ENCODE results near the gene SLC9C1.

Gene SLC9C1

GRCh38 chr3:112130638-112130993 is 163.4 kb downstream of the SLC9C1 start:
- no peak for DNase-seq (ENCODE audit: low spot score)

DNA sequence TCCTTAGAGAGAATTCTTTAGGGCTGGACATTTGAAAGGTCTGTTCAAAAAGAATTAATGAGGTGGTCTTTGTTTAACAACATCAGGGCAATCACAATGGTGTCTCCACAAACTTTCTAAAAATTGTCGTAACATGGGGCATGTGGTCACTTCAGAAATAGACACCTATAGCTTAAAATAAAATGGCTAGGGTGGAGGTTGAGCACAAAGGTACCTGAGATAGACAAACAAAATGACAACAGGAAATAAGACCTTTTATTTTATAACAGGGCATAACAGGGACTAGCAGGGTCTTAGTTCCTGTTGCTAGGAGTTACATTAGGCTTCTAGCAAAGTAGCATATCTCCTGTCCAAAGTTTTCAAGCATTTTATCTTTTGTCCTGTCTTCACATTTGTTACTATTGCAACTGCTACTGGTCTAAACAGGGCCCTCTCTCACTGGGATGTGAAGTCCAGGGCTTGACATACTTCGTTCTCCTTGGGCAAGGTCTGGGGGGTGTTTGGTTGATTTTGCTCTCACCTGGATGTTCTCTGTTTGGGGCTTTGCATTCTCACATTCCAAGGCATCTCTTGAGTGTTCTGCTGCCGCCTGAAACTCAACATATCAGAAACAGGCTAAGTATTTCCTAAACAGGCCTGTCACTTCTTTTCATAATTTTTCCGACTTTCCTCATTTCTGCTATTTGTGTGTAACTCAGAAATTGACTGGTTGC is 163.9 kb downstream of the SLC9C1 start:
- no peak for DNase-seq (ENCODE audit: low spot score)

- no peak for DNase-seq (ENCODE audit: low spot score)
These were observed 164.9 kb downstream of the SLC9C1 start for GRCh38 chr3:112128843-112129727.

GRCh38 chr3:112127522-112128494 is 166.2 kb downstream of the SLC9C1 start:
- DNase-seq (ENCODE audit: low spot score): no peak

DNA sequence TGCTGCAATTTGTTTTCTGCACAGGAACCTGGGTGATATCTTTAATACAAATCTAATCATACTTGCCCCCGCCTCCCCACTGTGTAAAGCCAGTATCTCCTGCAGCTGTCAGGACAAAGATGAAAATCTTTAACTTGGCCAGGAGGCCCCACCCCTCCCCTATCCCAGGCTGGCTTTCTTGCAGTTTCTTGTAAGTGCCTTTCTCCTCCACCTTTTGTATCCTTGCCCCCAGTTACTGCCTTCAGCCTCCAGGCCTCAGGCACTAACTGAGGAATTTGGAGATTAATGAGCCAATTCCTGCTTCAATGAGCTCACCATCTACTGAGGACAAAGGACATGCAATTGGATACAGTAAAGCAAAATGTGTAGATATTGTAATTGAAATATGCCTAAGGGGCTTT is 167.5 kb downstream of the SLC9C1 start:
- DNase-seq (ENCODE audit: low spot score): no peak

DNA sequence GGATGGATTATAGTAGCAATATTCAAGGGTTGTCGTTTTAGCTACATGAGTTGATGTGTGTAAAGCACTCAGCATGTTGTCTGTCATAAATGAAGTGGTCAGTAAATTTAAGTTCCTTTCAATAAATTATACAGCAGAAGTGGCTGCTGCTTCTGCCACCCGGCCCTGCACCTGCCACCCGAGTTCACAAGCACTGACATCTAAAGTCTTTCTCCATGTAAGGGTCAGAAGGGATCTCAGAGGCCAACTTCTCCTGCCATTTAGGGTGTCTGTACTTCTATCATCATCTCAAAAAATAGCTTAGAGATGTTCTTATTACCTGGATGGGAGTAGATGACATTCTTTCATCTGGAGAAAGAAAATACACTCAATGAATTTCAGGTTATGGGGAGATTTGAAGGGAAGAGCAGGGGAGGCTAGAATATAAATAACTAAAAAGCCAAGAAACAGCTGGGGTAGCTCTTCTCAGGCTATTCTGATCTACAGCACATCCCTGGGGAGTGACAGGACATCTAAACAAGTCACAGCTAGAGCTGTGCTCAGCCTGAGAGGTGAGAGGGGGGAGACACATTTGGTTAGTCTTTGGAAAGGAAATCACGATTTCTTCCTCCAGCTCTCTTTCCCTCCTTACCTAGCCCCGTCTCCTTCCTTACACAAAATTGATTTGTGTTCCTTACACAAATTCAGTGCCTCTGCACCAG is 169.0 kb downstream of the SLC9C1 start:
- DNase-seq (ENCODE audit: low spot score): no peak

DNA sequence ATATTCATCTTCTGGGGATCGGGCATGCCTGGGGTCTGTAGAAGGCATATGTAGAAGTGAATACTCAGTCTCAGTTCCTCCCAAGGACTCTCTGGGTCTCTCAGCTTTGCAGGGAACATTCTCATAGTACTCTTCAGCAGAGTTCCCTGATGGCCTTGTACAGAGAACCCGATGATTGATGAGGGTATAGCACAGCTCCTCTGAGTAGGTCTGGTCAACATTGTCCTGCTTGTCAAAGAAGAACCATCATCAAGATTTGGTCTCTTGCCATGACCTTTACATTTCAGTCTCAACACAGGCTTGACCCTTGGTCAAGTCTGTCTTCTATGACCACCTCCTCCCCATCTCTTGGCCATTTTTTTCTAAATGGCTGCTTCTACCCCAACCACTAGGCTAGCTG is 170.5 kb downstream of the SLC9C1 start:
- DNase-seq (ENCODE audit: low spot score): no peak

DNA sequence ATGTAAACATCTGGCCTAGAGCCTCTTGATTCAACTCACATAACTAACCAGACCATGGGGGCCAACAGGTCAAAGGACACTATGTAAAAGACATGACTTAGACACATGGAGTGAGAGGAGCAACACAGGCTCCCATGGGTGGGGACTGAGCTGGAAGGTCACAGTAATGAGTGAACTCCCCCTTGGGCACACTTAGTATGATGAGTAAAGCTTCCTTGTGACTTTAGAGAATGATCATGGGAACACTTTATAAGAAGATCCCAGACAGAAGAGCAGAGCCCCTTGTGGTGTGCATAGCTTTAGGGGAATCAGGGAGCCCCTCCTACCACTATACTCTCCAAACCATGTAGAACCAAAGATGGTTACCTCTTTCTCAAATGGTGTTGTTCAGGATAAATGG is 171.1 kb downstream of the SLC9C1 start:
- no peak for DNase-seq (ENCODE audit: low spot score)

DNA sequence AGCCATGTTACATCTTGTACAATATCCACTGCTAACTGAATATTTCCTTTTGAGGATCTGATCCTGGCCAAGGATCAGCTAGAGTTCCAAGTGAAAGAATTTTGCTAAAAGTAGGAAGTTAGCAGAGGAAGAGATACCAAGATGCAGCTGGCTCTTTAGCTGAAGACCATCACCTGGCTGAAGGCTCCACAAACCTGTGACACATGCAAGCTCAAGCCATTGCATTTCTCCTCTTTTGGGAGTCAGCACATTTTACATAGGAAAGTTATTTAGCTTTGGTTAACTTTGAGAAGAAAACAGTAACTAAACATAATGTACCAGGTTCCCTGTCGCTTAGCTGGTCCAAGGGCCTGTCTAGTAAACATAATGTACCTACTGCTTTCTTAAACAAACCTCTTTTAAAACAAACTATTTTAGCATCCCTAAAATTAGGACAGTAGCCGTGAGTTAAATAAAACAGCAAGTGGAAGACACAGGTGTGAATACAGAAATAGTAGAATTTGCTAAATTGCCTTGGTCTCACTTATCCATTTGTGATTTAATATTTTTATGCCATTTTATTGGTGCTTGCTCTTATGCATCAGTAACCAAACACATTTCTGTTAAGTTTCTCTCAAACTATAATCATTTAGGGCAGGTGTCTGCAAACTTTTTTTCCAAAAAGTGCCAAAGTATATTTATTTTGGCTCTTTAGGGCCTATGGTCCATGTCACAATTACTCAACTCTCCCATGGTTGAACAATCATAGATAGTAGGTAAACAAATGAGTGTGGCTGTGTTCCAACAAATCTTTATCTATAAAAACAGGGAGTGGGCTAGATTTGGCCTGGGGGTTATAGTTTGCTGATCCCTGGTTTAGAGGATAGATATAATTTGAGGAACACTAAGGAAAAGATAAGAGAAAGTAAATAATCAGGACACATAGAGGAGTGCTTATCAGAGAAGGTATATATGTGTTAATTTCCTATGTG is 172.2 kb downstream of the SLC9C1 start:
- DNase-seq (ENCODE audit: low spot score): no peak

GRCh38 chr3:112119962-112120836 is 173.8 kb downstream of the SLC9C1 start:
- no peak for DNase-seq (ENCODE audit: low spot score)

GRCh38 chr3:112117841-112118571 is 176.0 kb downstream of the SLC9C1 start:
- DNase-seq (ENCODE audit: low spot score): no peak

DNA sequence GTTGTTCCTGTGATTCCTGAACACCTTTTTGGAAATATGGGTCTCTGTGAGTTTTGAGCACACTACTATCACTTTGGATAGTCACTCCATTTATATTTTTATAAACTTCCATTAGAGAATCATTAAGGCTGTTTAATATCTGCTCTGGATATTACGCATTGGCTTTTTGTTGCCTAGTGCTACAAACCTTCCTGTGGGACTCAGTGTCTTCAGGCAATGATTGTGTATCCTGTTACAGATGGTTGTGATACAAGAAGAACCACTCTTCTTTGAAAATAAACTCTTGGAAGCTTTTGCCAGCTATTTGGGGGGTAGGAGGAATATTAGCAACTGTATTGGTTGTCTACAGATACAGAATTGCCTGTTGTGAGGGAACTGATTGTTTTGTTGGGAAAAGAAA is 176.6 kb downstream of the SLC9C1 start:
- no peak for DNase-seq (ENCODE audit: low spot score)

GRCh38 chr3:112116748-112117186 is 177.2 kb downstream of the SLC9C1 start:
- no peak for DNase-seq (ENCODE audit: low spot score)

DNA sequence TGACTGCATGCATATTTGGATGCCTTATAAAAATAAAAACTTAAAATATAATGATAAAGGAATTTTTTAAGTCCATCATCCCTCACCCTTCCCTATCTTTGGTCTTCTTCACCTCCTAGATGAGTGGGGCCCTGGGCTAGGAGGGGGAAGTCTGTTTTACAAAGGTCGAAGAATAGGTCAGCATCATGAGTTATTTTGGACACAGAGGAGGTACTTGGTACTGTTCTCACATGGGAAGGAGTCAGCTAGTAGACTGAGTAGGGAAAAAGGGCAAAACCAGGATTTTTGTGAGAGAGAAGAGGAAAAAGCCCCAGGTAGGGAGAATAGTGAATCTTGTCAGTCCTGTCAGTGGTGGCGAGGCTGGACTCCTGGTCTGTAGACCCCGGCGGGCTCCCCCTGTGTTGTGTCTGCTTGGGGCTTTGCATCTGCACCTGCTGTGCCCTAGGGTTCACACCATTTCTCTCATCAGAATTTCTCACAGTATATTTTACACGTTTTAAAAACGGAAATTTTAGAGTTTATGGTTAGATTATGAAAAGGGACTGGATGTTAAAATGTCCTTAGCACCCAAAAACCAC is 178.1 kb downstream of the SLC9C1 start:
- DNase-seq (ENCODE audit: low spot score): no peak

DNA sequence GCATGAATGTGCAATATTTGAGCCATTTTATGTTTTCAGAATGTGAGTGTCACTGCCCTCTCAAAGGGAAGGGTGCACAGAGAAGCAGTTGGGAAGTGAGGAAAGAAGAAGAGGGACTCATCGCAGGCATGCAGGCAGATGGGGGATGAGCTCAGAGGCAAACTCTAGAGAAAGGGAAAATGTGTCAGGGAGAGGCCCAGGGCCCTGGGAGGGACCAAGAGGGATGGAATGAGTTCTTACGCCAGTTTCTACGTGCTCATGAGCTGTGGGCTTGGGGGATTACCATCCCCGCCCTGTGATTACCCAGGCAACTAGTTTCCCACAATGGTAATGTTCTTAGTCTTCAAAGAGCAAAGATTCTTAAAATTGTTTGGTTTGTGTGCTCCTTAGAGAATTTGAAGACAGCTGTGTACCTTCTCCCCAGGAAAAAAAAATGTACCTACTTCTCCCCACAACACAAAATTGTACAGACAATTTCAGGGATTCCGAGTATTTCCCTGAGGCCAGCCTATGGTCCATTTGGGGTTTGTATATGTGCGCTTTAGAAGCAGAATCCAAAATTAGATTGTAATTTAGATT is 178.8 kb downstream of the SLC9C1 start:
- DNase-seq (ENCODE audit: low spot score): no peak

- no peak for DNase-seq (ENCODE audit: low spot score)
These were observed 179.3 kb downstream of the SLC9C1 start for GRCh38 chr3:112114576-112115160.

GRCh38 chr3:112111785-112112402 is 182.1 kb downstream of the SLC9C1 start:
- peak; percentile 85 for DNase-seq (ENCODE audit: low spot score)

Data from COLO829 (cell line).